Endothelial cell of umbilical vein (primary cell): Measurements from ENCODE around the gene PRXL2A. TPM values are rescaled to one million over a fixed set of nuclear protein-coding genes. Genes with fewer than 3 reads are reported as not detected.

ENCODE experiments used
- BruUV-seq: library from RNA; stranded (reverse); fragments of 400-500 nt; replicated peaks from 2 replicates; lab custom pipeline; 2021; lab: Mats Ljungman, UMichigan
- CTCF ChIA-PET: fragments of 300-600, 350-600 bp; sonication (Branson Sonifier 250); formaldehyde crosslinking; loops from one replicate; lab custom pipeline; 2021; ENCODE audit warnings: antibody characterized with exemption, inconsistent platforms; lab: Charles Lee
- POLR2A ChIA-PET: fragments of 300-600, 350-600 bp; sonication (Branson Sonifier 250); formaldehyde crosslinking; loops from one replicate; lab custom pipeline; 2021; ENCODE audit warnings: antibody characterized with exemption, inconsistent platforms; lab: Charles Lee
- DNase-seq: peaks from one replicate; pipeline ENCODE4 v3.0.0-alpha.2; 2011; ENCODE audit warnings: low read depth, low spot score
- FAIRE-seq: peaks from 2 replicates; lab custom pipeline; 2011; peaks lifted over from hg19 to GRCh38; lab: Jason Lieb, UNC
- H2AFZ ChIP-seq: 2 replicates; pipeline ENCODE4 v1.6.0; 2012; ENCODE audit warnings: low read depth, low read length, control low read depth, inconsistent platforms
- H3K27ac ChIP-seq: 2 replicates; pipeline ENCODE4 v1.5.1; 2011; ENCODE audit warnings: low read depth, mild to moderate bottlenecking, control low read depth, low read length, moderate library complexity; ENCODE audit not compliant: insufficient read depth
- H3K27me3 ChIP-seq, 2 experiments: 2 replicates each; pipeline versions ENCODE4 v1.6.0 to v1.6.1; 2011; ENCODE audit warnings: low read length in 2 of 2, mixed read lengths in 1 of 2; ENCODE audit not compliant: control insufficient read depth in 2 of 2, insufficient read depth in 2 of 2
- H3K36me3 ChIP-seq, 2 experiments: 2 replicates in 1 of 2; 3 replicates in 1 of 2; pipeline ENCODE4 v1.5.1; 2011; ENCODE audit warnings: low read length in 2 of 2, mild to moderate bottlenecking in 1 of 2, moderate library complexity in 1 of 2; ENCODE audit not compliant: control insufficient read depth in 2 of 2, insufficient read depth in 2 of 2; ENCODE audit errors: extremely low read depth in 1 of 2
- H3K4me1 ChIP-seq: 3 replicates; pipeline ENCODE4 v1.5.1; 2011; ENCODE audit warnings: mild to moderate bottlenecking, low read length; ENCODE audit not compliant: control insufficient read depth, insufficient read depth; ENCODE audit errors: extremely low read depth
- H3K4me2 ChIP-seq: 2 replicates; pipeline ENCODE4 v1.6.1; 2011; ENCODE audit warnings: low read length, control low read depth, mixed read lengths; ENCODE audit not compliant: insufficient read depth
- H3K4me3 ChIP-seq, 3 experiments: fragments of 200-600 bp in 1 of 3; sonication (generic), shearing (Covaris generic) in 1 of 3; replicated peaks in 1 of 3; 2 replicates each; pipeline ENCODE4 v1.5.1; 2011 to 2016; ENCODE audit warnings: control low read depth in 3 of 3, low read length in 3 of 3, mild to moderate bottlenecking in 2 of 3, inconsistent platforms in 1 of 3, low read depth in 1 of 3, moderate library complexity in 1 of 3; ENCODE audit not compliant: insufficient read depth in 1 of 3
- H3K79me2 ChIP-seq: 2 replicates; pipeline ENCODE4 v1.6.0; 2012; ENCODE audit warnings: low read length, inconsistent platforms; ENCODE audit not compliant: control insufficient read depth, insufficient read depth
- H3K9ac ChIP-seq: replicated peaks from 2 replicates; pipeline ENCODE3; 2011; ENCODE audit warnings: low read length, control low read depth; ENCODE audit not compliant: insufficient read depth; ENCODE audit errors: extremely low read depth
- H3K9me1 ChIP-seq: replicated peaks from 3 replicates; pipeline ENCODE4 v1.6.0; 2011; ENCODE audit warnings: mild to moderate bottlenecking, low read length; ENCODE audit not compliant: control insufficient read depth, insufficient read depth; ENCODE audit errors: extremely low read depth
- H3K9me3 ChIP-seq: replicated peaks from 2 replicates; pipeline ENCODE4 v1.5.1; 2012; ENCODE audit warnings: low read length, inconsistent platforms; ENCODE audit not compliant: control insufficient read depth, insufficient read depth
- H4K20me1 ChIP-seq: replicated peaks from 2 replicates; pipeline ENCODE3; 2011; ENCODE audit warnings: mild to moderate bottlenecking, low read length; ENCODE audit not compliant: control insufficient read depth, insufficient read depth; ENCODE audit errors: extremely low read depth
- CTCF ChIP-seq, 2 donors: IDR thresholded peaks; 1 replicate in 1 of 2; 2 replicates in 1 of 2; pipeline ENCODE4 v1.5.1; 2011; ENCODE audit warnings: low read length in 2 of 2, mild to moderate bottlenecking in 2 of 2, moderate library complexity in 2 of 2, control low read depth in 1 of 2, inconsistent platforms in 1 of 2, low read depth in 1 of 2; ENCODE audit not compliant: insufficient read depth in 1 of 2; ENCODE audit errors: extremely low read depth in 1 of 2
- EZH2 ChIP-seq: IDR thresholded peaks from 2 replicates; pipeline ENCODE4 v1.6.1; 2012; ENCODE audit warnings: borderline replicate concordance, low read depth, mild to moderate bottlenecking, moderate library complexity, low read length, inconsistent platforms; ENCODE audit not compliant: severe bottlenecking
- FOS ChIP-seq: IDR thresholded peaks from 2 replicates; pipeline ENCODE4 v1.6.1; 2011; ENCODE audit warnings: mild to moderate bottlenecking, low read length, moderate library complexity, borderline replicate concordance; ENCODE audit not compliant: insufficient read depth
- GATA2 ChIP-seq: IDR thresholded peaks from 2 replicates; pipeline ENCODE4 v1.7.0; 2011; ENCODE audit warnings: low read depth, mild to moderate bottlenecking, moderate library complexity, mixed read lengths, low read length; ENCODE audit not compliant: insufficient read length, insufficient read depth
- JUN ChIP-seq: IDR thresholded peaks from 2 replicates; pipeline ENCODE4 v1.6.1; 2011; ENCODE audit warnings: borderline replicate concordance, low read depth; ENCODE audit not compliant: insufficient read length, insufficient read depth
- MAX ChIP-seq: IDR thresholded peaks from 2 replicates; pipeline ENCODE4 v1.6.1; 2011; ENCODE audit not compliant: insufficient read depth, insufficient read length
- MYC ChIP-seq: IDR thresholded peaks from one replicate; pipeline ENCODE4 v1.6.1; 2011; ENCODE audit warnings: mild to moderate bottlenecking, low read depth, low read length
- POLR2A ChIP-seq: IDR thresholded peaks from 2 replicates; pipeline ENCODE4 v1.6.1; 2012; ENCODE audit warnings: low read depth, mild to moderate bottlenecking, control low read depth, low read length
- POLR2AphosphoS5 ChIP-seq: IDR thresholded peaks from 2 replicates; pipeline ENCODE4 v1.6.1; 2012; ENCODE audit warnings: low read depth, mild to moderate bottlenecking, control low read depth, low read length, moderate library complexity; ENCODE audit not compliant: insufficient read depth
- dilution Hi-C: fragments of 300-500 bp; cut with MboI; formaldehyde crosslinking; loops from one replicate; pipeline ENCODE4 v1.15.0; 2019; ENCODE audit warnings: low sequenced_read_pairs; ENCODE audit not compliant: extremely low pct_ligation_motif_present
- intact Hi-C: fragments of 100-400 bp; cut with micrococcal nuclease; formaldehyde crosslinking; loops from one replicate; pipeline ENCODE4 v1.10.0; 2022
- polyA plus RNA-seq, 4 experiments: library from polyadenylated mRNA; depleted of rRNA in 3 of 4; stranded (reverse) in 3 of 4; unstranded in 1 of 4; fragments of >200 nt; gene quantifications; 2 replicates each; pipeline versions ENCODE4 v1.2.1 to v1.2.3, GENCODE V29; 2011 to 2012; ENCODE audit warnings: missing spikeins in 1 of 4
- total RNA-seq: library from RNA; stranded (reverse); gene quantifications from 2 replicates; pipeline ENCODE4 v1.2.3, GENCODE V29; 2021

PRXL2A gene
- total and polyA plus RNA-seq, 2 donors (not counting 3 experiments of a cell fraction or from before 2014, with no cell fraction given), result 113 to 321 TPM

GRCh38 chr10:80365510-80365909 lies 42.8 kb upstream of the PRXL2A start:
- Histone ChIP-seq H4K20me1 (no peaks in the 10 kb centered on the region), H3K27me3 (peaks cover 4 to 14% of the 10 kb centered on the region in 2 experiments), H3K4me2 (no peak overlapping the region), H3K4me3 (no peak overlapping the region), H3K79me2 (no peaks in the 10 kb centered on the region), H3K27ac (no peak overlapping the region), H3K4me1 (no peaks in the 10 kb centered on the region), H3K9me3 (no peaks in the 10 kb centered on the region), H3K36me3 (no peaks in the 10 kb centered on the region), H2AFZ (no peak overlapping the region), H3K9ac (no peak overlapping the region), H3K9me1 (no peaks in the 10 kb centered on the region)
- intact Hi-C loops (no loop called here), dilution Hi-C loops (no loop called here)
- ChIA-PET POLR2A (no interaction called here), CTCF (interaction anchor here (1.2 kb wide), 1 partner anchor 13 kb away, joined by 5 read pairs; no protein-coding TSS in a partner anchor)
- BruUV-seq, result no TSS peak
- no peak for FAIRE-seq
- DNase-seq, result no peak
- TF ChIP-seq CTCF (IDR thresholded peaks at IDR 0.05; ENCODE audit: extremely low read depth in 1 of 2, insufficient read depth in 1 of 2, low read depth in 1 of 2, low read length in 2 of 2) (no peak), POLR2AphosphoS5 (no peak), POLR2A (no peak), JUN (no peak), MYC (no peak), GATA2 (no peak), FOS (no peak), MAX (no peak), EZH2 (no peak)
